ENCODE measurements around the gene CNTNAP2. TPM values are rescaled to one million over a fixed set of nuclear protein-coding genes. Genes with fewer than 3 reads are reported as not detected.

Gene CNTNAP2
- total RNA-seq, 1 donor from 2014 or later: not detected

GRCh38 chr7:147640821-147641220 lies 1524.2 kb downstream of the CNTNAP2 start:
- H3K27ac Mint-ChIP-seq: no peak overlapping the region
- peaks cover 7% of the 10 kb centered on the region for H3K9me3 Mint-ChIP-seq
- no peaks in the 10 kb centered on the region for H3K4me1 Mint-ChIP-seq (ENCODE audit: low read depth)
- H3K27me3 Mint-ChIP-seq (ENCODE audit: insufficient read depth): no peaks in the 10 kb centered on the region
- no peak overlapping the region for H3K4me3 Mint-ChIP-seq
- DNase-seq (ENCODE audit: low spot score): no peak
- no peaks in the 10 kb centered on the region for H3K36me3 Mint-ChIP-seq (ENCODE audit: low read depth)
- intact Hi-C loops (cut with micrococcal nuclease): no loop called here

GRCh38 chr7:147646568-147646967 lies 1530.0 kb downstream of the CNTNAP2 start:
- no peak overlapping the region for H3K4me3 Mint-ChIP-seq
- H3K4me1 Mint-ChIP-seq (ENCODE audit: low read depth): no peaks in the 10 kb centered on the region
- intact Hi-C loops (cut with micrococcal nuclease): no loop called here
- no peaks in the 10 kb centered on the region for H3K9me3 Mint-ChIP-seq
- H3K36me3 Mint-ChIP-seq (ENCODE audit: low read depth): no peaks in the 10 kb centered on the region
- H3K27me3 Mint-ChIP-seq (ENCODE audit: insufficient read depth): no peaks in the 10 kb centered on the region
- no peak for DNase-seq (ENCODE audit: low spot score)
- no peak overlapping the region for H3K27ac Mint-ChIP-seq

- no peak for DNase-seq (ENCODE audit: low spot score)
- no peaks in the 10 kb centered on the region for H3K27me3 Mint-ChIP-seq (ENCODE audit: insufficient read depth)
- no peaks in the 10 kb centered on the region for H3K4me1 Mint-ChIP-seq (ENCODE audit: low read depth)
- H3K4me3 Mint-ChIP-seq: no peak overlapping the region
- no peak overlapping the region for H3K27ac Mint-ChIP-seq
- intact Hi-C loops (cut with micrococcal nuclease): no loop called here
- H3K9me3 Mint-ChIP-seq: peaks cover under 1% of the 10 kb centered on the region
- H3K36me3 Mint-ChIP-seq (ENCODE audit: low read depth): no peaks in the 10 kb centered on the region
These were observed 1534.4 kb downstream of the CNTNAP2 start for GRCh38 chr7:147650991-147651390.

- Mint-ChIP-seq H3K27ac (no peak overlapping the region), H3K4me1 (ENCODE audit: low read depth) (no peaks in the 10 kb centered on the region), H3K27me3 (ENCODE audit: insufficient read depth) (no peaks in the 10 kb centered on the region), H3K36me3 (ENCODE audit: low read depth) (no peaks in the 10 kb centered on the region), H3K9me3 (peaks cover 5% of the 10 kb centered on the region), H3K4me3 (no peak overlapping the region)
- intact Hi-C loops (cut with micrococcal nuclease): no loop called here
- no peak for DNase-seq (ENCODE audit: low spot score)
These were observed 1535.0 kb downstream of the CNTNAP2 start for GRCh38 chr7:147651601-147652000.

- Mint-ChIP-seq H3K4me3 (no peak overlapping the region), H3K36me3 (ENCODE audit: low read depth) (no peaks in the 10 kb centered on the region), H3K27me3 (ENCODE audit: insufficient read depth) (no peaks in the 10 kb centered on the region), H3K27ac (no peak overlapping the region), H3K4me1 (ENCODE audit: low read depth) (no peaks in the 10 kb centered on the region), H3K9me3 (peaks cover 5% of the 10 kb centered on the region)
- DNase-seq (ENCODE audit: low spot score): no peak
- intact Hi-C loops (cut with micrococcal nuclease): no loop called here
These were observed 1536.9 kb downstream of the CNTNAP2 start for GRCh38 chr7:147653456-147653855.

- Mint-ChIP-seq H3K36me3 (ENCODE audit: low read depth) (no peaks in the 10 kb centered on the region), H3K27me3 (ENCODE audit: insufficient read depth) (no peaks in the 10 kb centered on the region), H3K4me3 (no peak overlapping the region), H3K4me1 (ENCODE audit: low read depth) (no peaks in the 10 kb centered on the region), H3K27ac (no peak overlapping the region), H3K9me3 (peaks cover 9% of the 10 kb centered on the region)
- no peak for DNase-seq (ENCODE audit: low spot score)
- intact Hi-C loops (cut with micrococcal nuclease): no loop called here
These were observed 1541.9 kb downstream of the CNTNAP2 start for GRCh38 chr7:147658392-147658967.

- DNase-seq (ENCODE audit: low spot score): no peak
- intact Hi-C loops (cut with micrococcal nuclease): no loop called here
- no peak overlapping the region for H3K4me3 Mint-ChIP-seq
- no peaks in the 10 kb centered on the region for H3K4me1 Mint-ChIP-seq (ENCODE audit: low read depth)
- H3K9me3 Mint-ChIP-seq: peaks cover 10% of the 10 kb centered on the region
- H3K36me3 Mint-ChIP-seq (ENCODE audit: low read depth): no peaks in the 10 kb centered on the region
- H3K27ac Mint-ChIP-seq: no peak overlapping the region
- no peaks in the 10 kb centered on the region for H3K27me3 Mint-ChIP-seq (ENCODE audit: insufficient read depth)
These were observed 1542.7 kb downstream of the CNTNAP2 start for GRCh38 chr7:147659036-147659995.

GRCh38 chr7:147664541-147664940 lies 1547.9 kb downstream of the CNTNAP2 start:
- Mint-ChIP-seq H3K27me3 (ENCODE audit: insufficient read depth) (no peaks in the 10 kb centered on the region), H3K36me3 (ENCODE audit: low read depth) (no peaks in the 10 kb centered on the region), H3K27ac (no peak overlapping the region), H3K4me1 (ENCODE audit: low read depth) (no peaks in the 10 kb centered on the region), H3K4me3 (no peak overlapping the region), H3K9me3 (peaks cover 15% of the 10 kb centered on the region)
- DNase-seq (ENCODE audit: low spot score): no peak
- intact Hi-C loops (cut with micrococcal nuclease): no loop called here

- no peaks in the 10 kb centered on the region for H3K4me1 Mint-ChIP-seq (ENCODE audit: low read depth)
- intact Hi-C loops (cut with micrococcal nuclease): no loop called here
These were observed 1554.2 kb downstream of the CNTNAP2 start for GRCh38 chr7:147670759-147671158.

GRCh38 chr7:147674705-147675104 lies 1558.1 kb downstream of the CNTNAP2 start:
- Mint-ChIP-seq H3K36me3 (ENCODE audit: low read depth) (no peaks in the 10 kb centered on the region), H3K27me3 (ENCODE audit: insufficient read depth) (no peaks in the 10 kb centered on the region), H3K4me3 (no peak overlapping the region), H3K9me3 (peaks cover 1% of the 10 kb centered on the region), H3K4me1 (ENCODE audit: low read depth) (no peaks in the 10 kb centered on the region), H3K27ac (no peak overlapping the region)
- no peak for DNase-seq (ENCODE audit: low spot score)
- intact Hi-C loops (cut with micrococcal nuclease): no loop called here

More at GRCh38 chr7:147670759-147671158, 1554.2 kb downstream of the CNTNAP2 start:
- H3K9me3 Mint-ChIP-seq: peaks cover 5% of the 10 kb centered on the region
- no peak for DNase-seq (ENCODE audit: low spot score)
- H3K27me3 Mint-ChIP-seq (ENCODE audit: insufficient read depth): no peaks in the 10 kb centered on the region
- no peak overlapping the region for H3K27ac Mint-ChIP-seq
- H3K36me3 Mint-ChIP-seq (ENCODE audit: low read depth): no peaks in the 10 kb centered on the region
- H3K4me3 Mint-ChIP-seq: no peak overlapping the region

- H3K4me3 Mint-ChIP-seq: no peak overlapping the region
- no peaks in the 10 kb centered on the region for H3K27me3 Mint-ChIP-seq (ENCODE audit: insufficient read depth)
- no peak overlapping the region for H3K27ac Mint-ChIP-seq
- H3K4me1 Mint-ChIP-seq (ENCODE audit: low read depth): no peaks in the 10 kb centered on the region
- no peaks in the 10 kb centered on the region for H3K36me3 Mint-ChIP-seq (ENCODE audit: low read depth)
- no peak for DNase-seq (ENCODE audit: low spot score)
- H3K9me3 Mint-ChIP-seq: no peaks in the 10 kb centered on the region
- intact Hi-C loops (cut with micrococcal nuclease): no loop called here
These were observed 1562.3 kb downstream of the CNTNAP2 start for GRCh38 chr7:147678943-147679342.

- H3K4me3 Mint-ChIP-seq: no peak overlapping the region
- no peaks in the 10 kb centered on the region for H3K36me3 Mint-ChIP-seq (ENCODE audit: low read depth)
- no peaks in the 10 kb centered on the region for H3K9me3 Mint-ChIP-seq
- H3K4me1 Mint-ChIP-seq (ENCODE audit: low read depth): no peaks in the 10 kb centered on the region
- H3K27me3 Mint-ChIP-seq (ENCODE audit: insufficient read depth): no peaks in the 10 kb centered on the region
- no peak for DNase-seq (ENCODE audit: low spot score)
- H3K27ac Mint-ChIP-seq: no peak overlapping the region
- intact Hi-C loops (cut with micrococcal nuclease): no loop called here
These were observed 1564.9 kb downstream of the CNTNAP2 start for GRCh38 chr7:147681530-147681929.

- H3K27me3 Mint-ChIP-seq (ENCODE audit: insufficient read depth): no peaks in the 10 kb centered on the region
- no peaks in the 10 kb centered on the region for H3K36me3 Mint-ChIP-seq (ENCODE audit: low read depth)
- no peaks in the 10 kb centered on the region for H3K9me3 Mint-ChIP-seq
- intact Hi-C loops (cut with micrococcal nuclease): no loop called here
- no peak overlapping the region for H3K4me3 Mint-ChIP-seq
- no peak for DNase-seq (ENCODE audit: low spot score)
- no peaks in the 10 kb centered on the region for H3K4me1 Mint-ChIP-seq (ENCODE audit: low read depth)
- no peak overlapping the region for H3K27ac Mint-ChIP-seq
These were observed 1584.1 kb downstream of the CNTNAP2 start for GRCh38 chr7:147700702-147701101.
